CD8-positive, alpha-beta memory T cell (primary cell): ENCODE data around the gene ITPK1. TPM values are rescaled to one million over a fixed set of nuclear protein-coding genes. Genes with fewer than 3 reads are reported as not detected.

Experiments used
- CTCF ChIA-PET: fragments of 350-600 bp; sonication (Branson Sonifier 250); formaldehyde crosslinking; loops from one replicate; lab custom pipeline; 2021; ENCODE audit warnings: antibody characterized with exemption; lab: Charles Lee
- POLR2A ChIA-PET: fragments of 350-600 bp; sonication (Branson Sonifier 250); formaldehyde crosslinking; loops from one replicate; lab custom pipeline; 2021; ENCODE audit warnings: antibody characterized with exemption; lab: Charles Lee
- DNase-seq, 5 donors: peaks; one replicate each; pipeline versions ENCODE4 v3.0.0 to v3.0.0-alpha.2; 2020 to 2022; ENCODE audit warnings: mixed read lengths in 1 of 5
- H3K27ac ChIP-seq: one replicate; pipeline ENCODE4 v1.7.0; 2013; ENCODE audit warnings: low read depth, mild to moderate bottlenecking, low read length, moderate library complexity
- H3K27me3 ChIP-seq: 2 replicates; pipeline ENCODE4 v1.7.0; 2013; ENCODE audit warnings: low read length, mild to moderate bottlenecking; ENCODE audit not compliant: insufficient read depth, poor library complexity, severe bottlenecking
- H3K36me3 ChIP-seq: 2 replicates; pipeline ENCODE4 v1.7.0; 2013; ENCODE audit warnings: mild to moderate bottlenecking, low read length, moderate library complexity; ENCODE audit not compliant: insufficient read depth
- H3K4me1 ChIP-seq: 2 replicates; pipeline ENCODE4 v1.7.0; 2013; ENCODE audit warnings: mild to moderate bottlenecking, low read length, moderate library complexity; ENCODE audit not compliant: insufficient read depth
- H3K4me3 ChIP-seq: 2 replicates; pipeline ENCODE4 v1.7.0; 2013; ENCODE audit warnings: mild to moderate bottlenecking, low read length
- H3K9me3 ChIP-seq: 2 replicates; pipeline ENCODE4 v1.7.0; 2013; ENCODE audit warnings: mild to moderate bottlenecking, low read length
- H3K27ac Mint-ChIP-seq, 8 donors: one replicate each; pipeline ENCODE4 v1.8.0; 2020 to 2021; ENCODE audit warnings: mixed read lengths in 8 of 8, mild to moderate bottlenecking in 6 of 8, inconsistent platforms in 3 of 8, moderate library complexity in 3 of 8
- H3K27me3 Mint-ChIP-seq, 2 donors: one replicate each; pipeline ENCODE4 v1.8.0; 2020 to 2021; ENCODE audit warnings: mixed read lengths in 2 of 2, mild to moderate bottlenecking in 1 of 2, moderate library complexity in 1 of 2
- H3K36me3 Mint-ChIP-seq, 3 donors: one replicate each; pipeline ENCODE4 v1.8.0; 2020 to 2021; ENCODE audit warnings: mixed read lengths in 3 of 3, inconsistent platforms in 1 of 3, mild to moderate bottlenecking in 1 of 3
- H3K4me1 Mint-ChIP-seq, 3 donors: one replicate each; pipeline ENCODE4 v1.8.0; 2020 to 2021; ENCODE audit warnings: mixed read lengths in 3 of 3, inconsistent platforms in 1 of 3, mild to moderate bottlenecking in 1 of 3
- H3K4me3 Mint-ChIP-seq, 7 donors: one replicate each; pipeline ENCODE4 v1.8.0; 2020 to 2021; ENCODE audit warnings: mixed read lengths in 7 of 7, mild to moderate bottlenecking in 6 of 7, moderate library complexity in 4 of 7, inconsistent platforms in 2 of 7
- H3K9me3 Mint-ChIP-seq, 5 donors: one replicate each; pipeline ENCODE4 v1.8.0; 2020 to 2022; ENCODE audit warnings: mixed read lengths in 5 of 5, mild to moderate bottlenecking in 3 of 5, moderate library complexity in 2 of 5, inconsistent platforms in 1 of 5
- polyA plus RNA-seq: library from polyadenylated mRNA; unstranded; fragments of 300-500 nt; fragmentation: Illumina TruSeq; gene quantifications from one replicate; pipeline ENCODE4 v1.2.3, GENCODE V29; 2021
- total RNA-seq, 2 experiments: library from RNA; stranded (reverse); gene quantifications; one replicate each; pipeline ENCODE4 v1.2.3, GENCODE V29; 2021

The ITPK1 gene
- total and polyA plus RNA-seq, 3 experiments from 2014 or later, result 40.4 to 75.1 (median 66.1) TPM

- Mint-ChIP-seq H3K4me1 (no peaks in the 10 kb centered on the region), H3K4me3 (no peak overlapping the region), H3K27ac (no peak overlapping the region), H3K9me3 (no peaks in the 10 kb centered on the region), H3K27me3 (peaks cover 2 to 3% of the 10 kb centered on the region in 2 donors), H3K36me3 (peaks cover 0 to 1% (median 0%) of the 10 kb centered on the region in 3 donors)
- POLR2A ChIA-PET, result interaction anchor here (0.6 kb wide), 1 partner anchor 18 kb away, joined by 5 read pairs; no protein-coding TSS in a partner anchor
- CTCF ChIA-PET, result interaction anchor here (0.8 to 1.8 kb wide), 4 partner anchors 8 to 92 kb away, joined by 3 to 9 read pairs (median 4); no protein-coding TSS in a partner anchor
- no peak for DNase-seq
- no peaks in the 10 kb centered on the region for H3K4me1 ChIP-seq
- H3K36me3 ChIP-seq, result no peaks in the 10 kb centered on the region
- H3K27me3 ChIP-seq, result no peaks in the 10 kb centered on the region
- no peak overlapping the region for H3K4me3 ChIP-seq
- no peaks in the 10 kb centered on the region for H3K9me3 ChIP-seq
- no peak overlapping the region for H3K27ac ChIP-seq
Observed at GRCh38 chr14:93126111-93126510, 10.4 kb upstream of the ITPK1 start.

DNA sequence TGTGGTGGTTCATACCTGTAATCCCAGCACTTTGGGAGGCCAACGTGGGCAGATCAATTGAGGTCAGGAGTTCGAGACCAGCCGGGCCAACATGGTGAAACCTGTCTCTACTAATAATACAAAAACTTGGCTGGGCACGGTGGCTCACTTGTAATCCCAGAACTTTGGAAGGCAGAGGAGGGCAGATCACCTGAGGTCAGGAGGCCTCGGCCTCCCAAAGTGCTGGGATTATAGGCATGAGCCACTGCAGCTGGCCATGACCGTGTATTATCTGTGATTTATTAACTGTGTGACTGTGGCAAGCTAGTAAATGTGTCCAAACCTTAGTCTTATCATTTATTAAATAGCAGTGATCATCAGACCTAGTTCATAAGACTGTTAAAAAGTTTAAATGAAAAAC lies 7.1 kb upstream of the ITPK1 start:
- CTCF ChIA-PET, result interaction anchor here (1.6 kb wide), 1 partner anchor 9 kb away, joined by 7 read pairs; no protein-coding TSS in a partner anchor
- DNase-seq, result no peak
- H3K4me3 Mint-ChIP-seq, result no peak overlapping the region
- Histone ChIP-seq H3K4me1 (no peaks in the 10 kb centered on the region), H3K4me3 (no peak overlapping the region), H3K9me3 (no peaks in the 10 kb centered on the region), H3K27ac (no peak overlapping the region), H3K27me3 (no peaks in the 10 kb centered on the region), H3K36me3 (no peaks in the 10 kb centered on the region)
- H3K36me3 Mint-ChIP-seq, result peaks cover 0 to under 1% (median 0%) of the 10 kb centered on the region in 3 donors
- no peaks in the 10 kb centered on the region for H3K9me3 Mint-ChIP-seq
- H3K27ac Mint-ChIP-seq, result no peak overlapping the region
- POLR2A ChIA-PET, result no interaction called here
- H3K27me3 Mint-ChIP-seq, result peaks cover 2% of the 10 kb centered on the region in 2 donors
- H3K4me1 Mint-ChIP-seq, result no peaks in the 10 kb centered on the region

DNA sequence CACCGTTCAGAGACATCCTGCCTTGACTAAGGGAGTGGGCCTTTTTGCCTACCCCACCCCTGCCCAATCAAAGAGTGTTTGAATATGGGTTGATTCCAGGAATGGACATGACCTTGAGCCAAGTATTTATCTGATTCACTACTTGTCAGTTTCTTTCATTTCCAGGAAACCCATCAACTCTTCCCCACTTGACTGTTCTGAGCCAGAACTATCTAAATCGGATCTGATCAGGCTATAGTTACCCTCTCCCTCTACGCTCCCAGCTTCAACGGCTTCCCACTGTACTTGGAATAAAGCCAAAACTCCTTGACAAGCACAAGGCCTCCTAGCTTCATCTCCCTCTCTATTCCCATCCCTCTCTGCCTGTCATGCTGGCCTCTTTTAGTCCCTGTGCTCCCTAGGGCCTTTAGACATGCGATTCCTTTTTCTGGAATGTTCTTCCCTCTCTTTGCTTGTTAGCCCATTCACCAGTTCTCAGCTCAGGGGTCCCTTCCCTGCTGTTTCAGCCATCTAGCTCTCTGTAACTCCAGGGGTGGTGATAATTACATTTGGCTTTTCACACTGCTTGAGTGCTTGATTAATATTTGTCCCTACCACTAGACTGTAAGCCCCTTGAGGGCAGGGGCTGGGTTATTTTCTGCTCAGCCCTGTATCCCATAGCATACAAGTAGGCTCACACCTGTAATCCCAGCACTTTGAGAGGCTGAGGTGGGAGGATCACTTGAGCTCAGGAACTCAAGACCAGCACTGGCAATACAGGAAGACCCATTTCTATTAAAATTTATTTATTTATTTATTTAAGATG lies 5.5 kb upstream of the ITPK1 start:
- no peaks in the 10 kb centered on the region for H3K36me3 Mint-ChIP-seq
- no peaks in the 10 kb centered on the region for H3K9me3 ChIP-seq
- H3K9me3 Mint-ChIP-seq, result no peaks in the 10 kb centered on the region
- H3K27ac Mint-ChIP-seq, result peak overlapping the region in 1 of 8 donors; percentile 77
- no peak for DNase-seq
- CTCF ChIA-PET, result interaction anchor here (2.4 kb wide), 1 partner anchor 11 kb away, joined by 11 read pairs; no protein-coding TSS in a partner anchor
- H3K4me3 Mint-ChIP-seq, result peak overlapping the region in 1 of 7 donors; percentile 76
- POLR2A ChIA-PET, result no interaction called here
- no peaks in the 10 kb centered on the region for H3K27me3 ChIP-seq
- no peaks in the 10 kb centered on the region for H3K36me3 ChIP-seq
- no peak overlapping the region for H3K27ac ChIP-seq
- H3K4me1 ChIP-seq, result peaks cover 10% of the 10 kb centered on the region
- no peak overlapping the region for H3K4me3 ChIP-seq
- H3K27me3 Mint-ChIP-seq, result peaks cover 0 to 3% of the 10 kb centered on the region in 2 donors
- peaks cover 1 to 10% (median 7%) of the 10 kb centered on the region in 3 donors for H3K4me1 Mint-ChIP-seq

GRCh38 chr14:93120517-93120916 lies 4.8 kb upstream of the ITPK1 start:
- H3K36me3 ChIP-seq, result no peaks in the 10 kb centered on the region
- no peaks in the 10 kb centered on the region for H3K27me3 ChIP-seq
- DNase-seq, result no peak
- Mint-ChIP-seq H3K36me3 (no peaks in the 10 kb centered on the region), H3K4me1 (peaks cover 1 to 10% (median 7%) of the 10 kb centered on the region in 3 donors), H3K27me3 (peaks cover 0 to 3% of the 10 kb centered on the region in 2 donors), H3K9me3 (no peaks in the 10 kb centered on the region), H3K27ac (no peak overlapping the region), H3K4me3 (peak overlapping the region in 1 of 7 donors; percentile 19)
- H3K4me3 ChIP-seq, result no peak overlapping the region
- POLR2A ChIA-PET, result no interaction called here
- CTCF ChIA-PET, result interaction anchor here (1.4 to 2.4 kb wide), 2 partner anchors 12 to 19 kb away, joined by 3 to 11 read pairs; no protein-coding TSS in a partner anchor
- no peak overlapping the region for H3K27ac ChIP-seq
- peaks cover 10% of the 10 kb centered on the region for H3K4me1 ChIP-seq
- no peaks in the 10 kb centered on the region for H3K9me3 ChIP-seq

- Mint-ChIP-seq H3K27me3 (peaks cover 0 to 3% of the 10 kb centered on the region in 2 donors), H3K36me3 (no peaks in the 10 kb centered on the region), H3K4me1 (peaks cover 20 to 36% (median 31%) of the 10 kb centered on the region in 3 donors), H3K27ac (peak overlapping the region; percentile 50 to 91 (median 68)), H3K9me3 (no peaks in the 10 kb centered on the region), H3K4me3 (peak overlapping the region; percentile 71 to 91 (median 75))
- Histone ChIP-seq H3K4me1 (peaks cover 32% of the 10 kb centered on the region), H3K27me3 (no peaks in the 10 kb centered on the region), H3K9me3 (no peaks in the 10 kb centered on the region), H3K4me3 (peak overlapping the region; percentile 79), H3K27ac (peak overlapping the region; percentile 82), H3K36me3 (no peaks in the 10 kb centered on the region)
- ChIA-PET POLR2A (no interaction called here), CTCF (interaction anchor here (1.1 to 1.8 kb wide), 5 partner anchors 10 to 102 kb away, joined by 3 to 13 read pairs (median 5); no protein-coding TSS in a partner anchor)
- DNase-seq, result no peak
Observed at GRCh38 chr14:93116676-93117200, 1.0 kb upstream of the ITPK1 start.

GRCh38 chr14:93115069-93115820 lies 480 bp downstream of the ITPK1 start:
- H3K27me3 ChIP-seq, result no peaks in the 10 kb centered on the region
- peak overlapping the region; percentile 70 for H3K4me3 ChIP-seq
- H3K36me3 ChIP-seq, result peaks cover under 1% of the 10 kb centered on the region
- POLR2A ChIA-PET, result interaction anchor here (0.7 to 4.0 kb wide), 4 partner anchors 10 to 69 kb away, joined by 3 to 36 read pairs (median 4); partner anchors contain the start of genes LYSET and MOAP1
- Mint-ChIP-seq H3K36me3 (no peaks in the 10 kb centered on the region), H3K4me1 (peaks cover 20 to 38% (median 31%) of the 10 kb centered on the region in 3 donors), H3K27ac (peak overlapping the region in 7 of 8 donors; percentile 50 to 93 (median 73)), H3K4me3 (peak overlapping the region; percentile 74 to 93 (median 88)), H3K9me3 (no peaks in the 10 kb centered on the region), H3K27me3 (peaks cover 0 to 3% of the 10 kb centered on the region in 2 donors)
- H3K9me3 ChIP-seq, result no peaks in the 10 kb centered on the region
- peak overlapping the region; percentile 51 for H3K27ac ChIP-seq
- peaks cover 32% of the 10 kb centered on the region for H3K4me1 ChIP-seq
- DNase-seq, result peak; percentile 79 to 90 (median 87)
- CTCF ChIA-PET, result interaction anchor here (0.7 to 5.7 kb wide), 17 partner anchors 8 to 163 kb away, joined by 3 to 81 read pairs (median 17); partner anchors contain the start of genes LYSET and MOAP1

- no peaks in the 10 kb centered on the region for H3K36me3 Mint-ChIP-seq
- peak overlapping the region; percentile 70 for H3K4me3 ChIP-seq
- H3K27ac ChIP-seq, result peak overlapping the region; percentile 51
- no peaks in the 10 kb centered on the region for H3K9me3 Mint-ChIP-seq
- peak overlapping the region in 7 of 8 donors; percentile 80 to 97 (median 94) for H3K27ac Mint-ChIP-seq
- H3K27me3 ChIP-seq, result no peaks in the 10 kb centered on the region
- no peaks in the 10 kb centered on the region for H3K9me3 ChIP-seq
- peaks cover 20 to 41% (median 33%) of the 10 kb centered on the region in 3 donors for H3K4me1 Mint-ChIP-seq
- H3K4me1 ChIP-seq, result peaks cover 32% of the 10 kb centered on the region
- H3K27me3 Mint-ChIP-seq, result peaks cover 0 to 3% of the 10 kb centered on the region in 2 donors
- CTCF ChIA-PET, result interaction anchor here (0.7 to 5.7 kb wide), 18 partner anchors 8 to 162 kb away, joined by 3 to 81 read pairs (median 16); partner anchors contain the start of genes LYSET and MOAP1
- peak in 2 of 5 donors; percentile 4 to 10 for DNase-seq
- POLR2A ChIA-PET, result interaction anchor here (0.7 to 4.0 kb wide), 4 partner anchors 10 to 70 kb away, joined by 3 to 36 read pairs (median 4); partner anchors contain the start of genes LYSET and MOAP1
- H3K36me3 ChIP-seq, result peaks cover 6% of the 10 kb centered on the region
- H3K4me3 Mint-ChIP-seq, result peak overlapping the region; percentile 74 to 93 (median 88)
Observed at GRCh38 chr14:93114713-93115068, 1.0 kb downstream of the ITPK1 start.
